B cell (primary cell): Measurements from ENCODE around the gene GRK1. TPM values are rescaled to one million over a fixed set of nuclear protein-coding genes. Genes with fewer than 3 reads are reported as not detected.

ENCODE experiments used
- ATAC-seq: fragments of 200-7000 bp; cut with Tn5 transposase; one replicate; pipeline ENCODE4 v1.10.0; 2021; ENCODE audit warnings: low read depth, mild to moderate bottlenecking, moderate number of reproducible peaks, moderate library complexity
- CTCF ChIA-PET: fragments of 350-600 bp; sonication (Branson Sonifier 250); formaldehyde crosslinking; loops from one replicate; lab custom pipeline; 2021; ENCODE audit warnings: antibody characterized with exemption, inconsistent platforms; lab: Charles Lee
- POLR2A ChIA-PET: fragments of 350-600 bp; sonication (Branson Sonifier 250); formaldehyde crosslinking; loops from one replicate; lab custom pipeline; 2021; ENCODE audit warnings: antibody characterized with exemption; lab: Charles Lee
- DNase-seq: peaks from one replicate; pipeline ENCODE4 v3.0.0; 2013
- H2AFZ ChIP-seq: 2 replicates; pipeline ENCODE4 v1.6.1; 2012; ENCODE audit warnings: mild to moderate bottlenecking, low read depth, low read length; ENCODE audit not compliant: insufficient read depth, poor library complexity, severe bottlenecking
- H3K27ac ChIP-seq, 2 donors: 1 replicate in 1 of 2; 2 replicates in 1 of 2; pipeline ENCODE4 v1.5.1; 2012 to 2013; ENCODE audit warnings: low read length in 2 of 2, mild to moderate bottlenecking in 2 of 2, moderate library complexity in 1 of 2
- H3K27me3 ChIP-seq, 4 experiments: fragments of 200-600 bp in 1 of 4; sonication (generic) in 1 of 4; replicated peaks in 1 of 4; 1 replicate in 2 of 4; 2 replicates in 2 of 4; pipeline versions ENCODE4 v1.6.1 to v1.7.0; 2013 to 2016; ENCODE audit warnings: low read length in 3 of 4, mild to moderate bottlenecking in 2 of 4, mixed read lengths in 1 of 4, moderate library complexity in 1 of 4; ENCODE audit not compliant: insufficient read depth in 4 of 4, control insufficient read depth in 3 of 4; ENCODE audit errors: control extremely low read depth in 1 of 4
- H3K36me3 ChIP-seq, 2 experiments: replicated peaks in 1 of 2; 1 replicate in 1 of 2; 2 replicates in 1 of 2; pipeline versions ENCODE4 v1.6.1 to v1.7.1; 2013; ENCODE audit warnings: low read length in 1 of 2; ENCODE audit not compliant: insufficient read depth in 2 of 2, control insufficient read depth in 1 of 2; ENCODE audit errors: control extremely low read depth in 1 of 2, extremely low read depth in 1 of 2
- H3K4me1 ChIP-seq, 2 donors: fragments of 200-600 bp in 1 of 2; sonication (generic) in 1 of 2; 1 replicate in 1 of 2; 2 replicates in 1 of 2; pipeline versions ENCODE4 v1.5.1 to v1.6.1; 2013 to 2017; ENCODE audit warnings: low read length in 2 of 2; ENCODE audit not compliant: control insufficient read depth in 2 of 2, insufficient read depth in 2 of 2
- H3K4me2 ChIP-seq: replicated peaks from 2 replicates; pipeline ENCODE3; 2012; ENCODE audit warnings: mild to moderate bottlenecking, low read depth, low read length; ENCODE audit not compliant: poor library complexity, severe bottlenecking
- H3K4me3 ChIP-seq, 5 experiments: fragments of 200-600 bp in 1 of 5; sonication (generic) in 1 of 5; 1 replicate in 3 of 5; 2 replicates in 2 of 5; pipeline versions ENCODE4 v1.5.1 to v1.7.0; 2011 to 2016; ENCODE audit warnings: low read length in 4 of 5, mild to moderate bottlenecking in 4 of 5, low read depth in 2 of 5, control low read depth in 1 of 5, moderate library complexity in 1 of 5; ENCODE audit not compliant: insufficient read depth in 1 of 5; ENCODE audit errors: control extremely low read depth in 1 of 5, extremely low read depth in 1 of 5
- H3K79me2 ChIP-seq: fragments of 200-600 bp; sonication (generic); one replicate; pipeline ENCODE4 v1.6.0; 2016; ENCODE audit warnings: low read length; ENCODE audit not compliant: control insufficient read depth, insufficient read depth
- H3K9ac ChIP-seq: fragments of 200-600 bp; sonication (generic); 2 replicates; pipeline ENCODE4 v1.6.1; 2017; ENCODE audit warnings: mild to moderate bottlenecking, low read length, moderate library complexity
- H3K9me3 ChIP-seq, 3 donors: one replicate each; pipeline versions ENCODE4 v1.6.1 to v1.7.1; 2013; ENCODE audit warnings: low read length in 2 of 3; ENCODE audit not compliant: control insufficient read depth in 2 of 3, insufficient read depth in 1 of 3; ENCODE audit errors: control extremely low read depth in 1 of 3
- H4K20me1 ChIP-seq: 2 replicates; pipeline ENCODE4 v1.6.0; 2012; ENCODE audit warnings: mild to moderate bottlenecking, low read length; ENCODE audit not compliant: insufficient read depth, control insufficient read depth, poor library complexity, severe bottlenecking
- H3K27ac Mint-ChIP-seq: one replicate; pipeline ENCODE4 v1.8.0; 2021; ENCODE audit warnings: mixed read lengths
- H3K27me3 Mint-ChIP-seq: one replicate; pipeline ENCODE4 v1.8.0; 2021; ENCODE audit warnings: mixed read lengths
- H3K4me1 Mint-ChIP-seq: one replicate; pipeline ENCODE4 v1.8.0; 2021; ENCODE audit warnings: mixed read lengths
- H3K4me3 Mint-ChIP-seq: one replicate; pipeline ENCODE4 v1.8.0; 2021; ENCODE audit warnings: mixed read lengths
- H3K9me3 Mint-ChIP-seq: one replicate; pipeline ENCODE4 v1.8.0; 2022; ENCODE audit warnings: mixed read lengths; ENCODE audit not compliant: insufficient read depth
- EZH2 ChIP-seq: IDR thresholded peaks from 2 replicates; pipeline ENCODE4 v1.6.1; 2012; ENCODE audit warnings: borderline replicate concordance, low read depth, mild to moderate bottlenecking, moderate library complexity, low read length; ENCODE audit not compliant: insufficient read depth, poor library complexity, severe bottlenecking
- WGBS: methylation state at CpG from one replicate; pipeline ENCODE4 v1.1.5; 2013; ENCODE audit warnings: missing lambda C conversion rate; ENCODE audit not compliant: insufficient coverage; 5-methylcytosine and 5-hydroxymethylcytosine counted together
- intact Hi-C: fragments of 100-400 bp; cut with micrococcal nuclease; formaldehyde crosslinking; loops from one replicate; pipeline ENCODE4 v1.10.0; 2022
- polyA plus RNA-seq: library from polyadenylated mRNA; depleted of rRNA; stranded (reverse); fragments of >200 nt; gene quantifications from 2 replicates; pipeline ENCODE4 v1.2.3, GENCODE V29; 2012
- total RNA-seq, 2 donors: library from RNA; stranded (reverse); fragments of 120-200 nt in 1 of 2; gene quantifications; 1 replicate in 1 of 2; 2 replicates in 1 of 2; pipeline versions ENCODE4 v1.2.3 to v1.2.4, GENCODE V29; 2013 to 2022
- TF ChIP-seq, protein P1 (sequence below): fragments of 200-600 bp; IDR thresholded peaks from one replicate; pipeline ENCODE4 v1.8.0; 2022; ENCODE audit warnings: antibody characterized with exemption, mild to moderate bottlenecking

Gene GRK1
- total and polyA plus RNA-seq, 2 donors (not counting 1 experiment from before 2014, with no cell fraction given): not detected

DNA sequence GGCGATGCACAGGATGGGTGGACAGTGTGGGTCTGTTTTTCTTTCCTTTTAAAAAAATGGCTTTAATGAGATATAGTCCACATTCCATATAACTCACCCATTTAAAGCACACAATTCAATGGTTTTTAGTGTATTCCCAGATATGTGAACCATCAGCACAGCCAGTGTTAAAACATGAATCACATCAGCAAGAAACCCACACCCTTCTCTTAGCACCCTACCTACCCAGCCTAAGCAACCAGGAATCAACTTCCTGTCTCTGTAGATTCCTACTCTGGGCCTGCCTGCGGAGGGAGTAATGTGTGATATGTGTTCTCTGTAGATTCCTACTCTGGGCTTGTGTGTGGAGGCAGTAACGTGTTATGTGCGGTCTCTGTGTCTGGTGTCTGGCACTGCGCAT lies 103.9 kb downstream of the GRK1 start:
- CTCF ChIA-PET: no interaction called here
- TF ChIP-seq, protein P1, sequence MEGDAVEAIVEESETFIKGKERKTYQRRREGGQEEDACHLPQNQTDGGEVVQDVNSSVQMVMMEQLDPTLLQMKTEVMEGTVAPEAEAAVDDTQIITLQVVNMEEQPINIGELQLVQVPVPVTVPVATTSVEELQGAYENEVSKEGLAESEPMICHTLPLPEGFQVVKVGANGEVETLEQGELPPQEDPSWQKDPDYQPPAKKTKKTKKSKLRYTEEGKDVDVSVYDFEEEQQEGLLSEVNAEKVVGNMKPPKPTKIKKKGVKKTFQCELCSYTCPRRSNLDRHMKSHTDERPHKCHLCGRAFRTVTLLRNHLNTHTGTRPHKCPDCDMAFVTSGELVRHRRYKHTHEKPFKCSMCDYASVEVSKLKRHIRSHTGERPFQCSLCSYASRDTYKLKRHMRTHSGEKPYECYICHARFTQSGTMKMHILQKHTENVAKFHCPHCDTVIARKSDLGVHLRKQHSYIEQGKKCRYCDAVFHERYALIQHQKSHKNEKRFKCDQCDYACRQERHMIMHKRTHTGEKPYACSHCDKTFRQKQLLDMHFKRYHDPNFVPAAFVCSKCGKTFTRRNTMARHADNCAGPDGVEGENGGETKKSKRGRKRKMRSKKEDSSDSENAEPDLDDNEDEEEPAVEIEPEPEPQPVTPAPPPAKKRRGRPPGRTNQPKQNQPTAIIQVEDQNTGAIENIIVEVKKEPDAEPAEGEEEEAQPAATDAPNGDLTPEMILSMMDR: no peak
- no peak for TF ChIP-seq EZH2
- H3K27me3 Mint-ChIP-seq: peaks cover 5% of the 10 kb centered on the region
- H3K36me3 ChIP-seq: no peaks in the 10 kb centered on the region
- no peak for DNase-seq
- peaks cover 5% of the 10 kb centered on the region for H3K9me3 Mint-ChIP-seq
- intact Hi-C loops: no loop called here
- no peak overlapping the region for H3K4me2 ChIP-seq
- WGBS: 87% methylated on average over 3 of the region's 5 CpGs
- no peak overlapping the region for H3K4me3 ChIP-seq
- H3K27ac Mint-ChIP-seq: no peak overlapping the region
- H4K20me1 ChIP-seq: no peaks in the 10 kb centered on the region
- no peak overlapping the region for H2AFZ ChIP-seq
- H3K9me3 ChIP-seq: peaks cover 0 to 6% (median 0%) of the 10 kb centered on the region in 3 donors
- H3K9ac ChIP-seq: no peak overlapping the region
- H3K27me3 ChIP-seq: peaks cover 0 to 6% (median 0%) of the 10 kb centered on the region in 4 experiments
- H3K4me3 Mint-ChIP-seq: no peak overlapping the region
- ATAC-seq: no peak
- H3K79me2 ChIP-seq: no peaks in the 10 kb centered on the region
- no peak overlapping the region for H3K27ac ChIP-seq
- no peaks in the 10 kb centered on the region for H3K4me1 Mint-ChIP-seq
- POLR2A ChIA-PET: no interaction called here
- no peaks in the 10 kb centered on the region for H3K4me1 ChIP-seq

DNA sequence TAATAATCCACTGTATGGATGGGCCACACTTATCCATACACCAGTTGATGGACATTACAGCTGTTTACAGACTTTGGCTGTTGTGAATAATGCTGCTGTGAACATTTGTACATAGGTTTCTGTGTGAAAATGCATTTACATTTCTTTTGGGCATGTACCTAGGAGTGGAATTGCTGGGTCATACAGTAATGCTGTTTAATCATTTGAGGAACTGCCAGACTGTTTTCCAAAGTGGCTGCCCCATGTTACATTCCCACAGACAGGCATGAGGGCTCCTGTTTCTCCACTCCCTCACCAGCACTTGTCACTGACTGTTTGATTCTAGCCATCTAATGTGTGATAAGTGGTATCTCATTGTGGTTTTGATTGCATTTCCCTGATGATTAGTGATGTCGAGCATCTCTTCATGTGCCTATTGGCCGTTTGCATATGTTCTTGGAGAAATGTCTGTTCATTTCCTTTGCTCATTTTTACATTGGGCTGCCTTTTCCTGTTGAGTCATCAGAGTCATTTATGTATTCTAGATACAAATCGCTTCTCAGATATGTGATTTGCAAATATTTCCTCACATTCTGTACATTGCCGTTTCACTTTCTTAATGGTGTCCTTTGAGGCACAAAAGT lies 104.8 kb downstream of the GRK1 start:
- no peak overlapping the region for H3K27ac Mint-ChIP-seq
- H3K4me1 Mint-ChIP-seq: no peaks in the 10 kb centered on the region
- Histone ChIP-seq H3K9ac (no peak overlapping the region), H3K27ac (no peak overlapping the region), H3K36me3 (no peaks in the 10 kb centered on the region), H4K20me1 (no peaks in the 10 kb centered on the region), H3K4me1 (no peaks in the 10 kb centered on the region), H3K9me3 (peaks cover 0 to 12% (median 0%) of the 10 kb centered on the region in 3 donors), H3K4me3 (no peak overlapping the region), H2AFZ (no peak overlapping the region), H3K27me3 (peaks cover 0 to 6% (median 0%) of the 10 kb centered on the region in 4 experiments), H3K79me2 (no peaks in the 10 kb centered on the region), H3K4me2 (no peak overlapping the region)
- no CpG with 5 or more reads among the region's 4 CpGs for WGBS
- no peak overlapping the region for H3K4me3 Mint-ChIP-seq
- no peak for TF ChIP-seq EZH2
- TF ChIP-seq, protein P1: no peak
- no peak for ATAC-seq
- intact Hi-C loops: no loop called here
- peaks cover 5% of the 10 kb centered on the region for H3K9me3 Mint-ChIP-seq
- DNase-seq: no peak
- ChIA-PET POLR2A (no interaction called here), CTCF (no interaction called here)
- peaks cover 5% of the 10 kb centered on the region for H3K27me3 Mint-ChIP-seq
